ENCODE results near the gene ZNF653.
A peak's percentile ranks its signal among the peaks of the same experiment; 100 is the strongest.

The ZNF653 gene

DNA sequence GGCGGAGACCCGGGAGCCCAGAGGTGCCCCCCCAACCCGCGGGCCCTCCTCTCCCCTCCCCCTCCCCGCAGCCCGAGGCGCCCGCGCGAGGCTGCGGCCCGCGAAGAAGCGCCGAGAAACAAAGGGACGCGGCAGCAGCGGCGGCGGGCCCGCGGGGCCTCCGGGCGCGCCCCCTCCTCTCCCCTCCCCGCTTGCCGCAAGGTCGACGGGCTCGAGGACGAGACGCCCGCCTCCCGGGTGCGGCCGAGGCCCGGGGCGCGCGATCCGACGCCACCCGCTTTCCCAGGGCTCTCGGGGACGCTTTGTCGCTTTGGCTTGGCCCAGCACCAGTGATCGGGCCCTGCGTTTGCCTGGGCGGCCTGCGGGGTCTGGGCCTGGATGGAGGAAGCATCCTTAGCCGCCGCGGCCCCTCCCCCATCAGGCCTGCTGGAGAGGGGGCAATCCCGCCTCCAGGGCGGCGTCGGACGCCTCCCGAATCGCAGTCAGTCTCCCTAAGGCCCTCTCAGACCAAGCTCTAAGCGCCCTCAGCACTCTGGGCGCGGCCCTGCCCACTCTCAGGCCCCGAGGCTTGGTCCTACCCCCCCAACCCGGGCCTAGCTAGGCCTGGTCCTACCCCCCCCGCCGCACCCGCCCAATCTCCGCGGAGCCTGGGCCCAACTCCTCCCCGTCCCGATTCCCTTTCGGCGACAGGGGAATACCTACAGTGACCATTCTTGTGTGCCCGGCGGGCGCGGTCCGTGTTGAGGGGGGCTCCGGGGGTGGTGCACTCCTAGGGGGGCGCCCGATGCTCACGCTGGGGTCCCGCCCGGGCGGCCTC lies 25.5 kb downstream of the ZNF653 start:
- DNase-seq (ENCODE audit: low read depth in 1 of 2, low spot score in 1 of 2): no peak
- TF ChIP-seq REST (IDR thresholded peaks at IDR 0.05; ENCODE audit: insufficient replicate concordance, low read depth) (no peak), SPI1 (IDR thresholded peaks at IDR 0.05; ENCODE audit: borderline replicate concordance, low read depth) (no peak), GABPA (IDR thresholded peaks at IDR 0.05; ENCODE audit: low read depth) (no peak), POLR2AphosphoS5 (IDR thresholded peaks at IDR 0.05; ENCODE audit: low read depth) (no peak)
- TF ChIP-seq, protein P1, sequence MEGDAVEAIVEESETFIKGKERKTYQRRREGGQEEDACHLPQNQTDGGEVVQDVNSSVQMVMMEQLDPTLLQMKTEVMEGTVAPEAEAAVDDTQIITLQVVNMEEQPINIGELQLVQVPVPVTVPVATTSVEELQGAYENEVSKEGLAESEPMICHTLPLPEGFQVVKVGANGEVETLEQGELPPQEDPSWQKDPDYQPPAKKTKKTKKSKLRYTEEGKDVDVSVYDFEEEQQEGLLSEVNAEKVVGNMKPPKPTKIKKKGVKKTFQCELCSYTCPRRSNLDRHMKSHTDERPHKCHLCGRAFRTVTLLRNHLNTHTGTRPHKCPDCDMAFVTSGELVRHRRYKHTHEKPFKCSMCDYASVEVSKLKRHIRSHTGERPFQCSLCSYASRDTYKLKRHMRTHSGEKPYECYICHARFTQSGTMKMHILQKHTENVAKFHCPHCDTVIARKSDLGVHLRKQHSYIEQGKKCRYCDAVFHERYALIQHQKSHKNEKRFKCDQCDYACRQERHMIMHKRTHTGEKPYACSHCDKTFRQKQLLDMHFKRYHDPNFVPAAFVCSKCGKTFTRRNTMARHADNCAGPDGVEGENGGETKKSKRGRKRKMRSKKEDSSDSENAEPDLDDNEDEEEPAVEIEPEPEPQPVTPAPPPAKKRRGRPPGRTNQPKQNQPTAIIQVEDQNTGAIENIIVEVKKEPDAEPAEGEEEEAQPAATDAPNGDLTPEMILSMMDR (IDR thresholded peaks at IDR 0.05; ENCODE audit: insufficient read depth, low read length): no peak
- H3K27ac ChIP-seq (replicated peaks): no peak overlapping the region
- no peak overlapping the region for H3K4me3 ChIP-seq (replicated peaks; ENCODE audit: insufficient read depth, low read length)
- peaks cover 41% of the 10 kb centered on the region for H3K27me3 ChIP-seq (ENCODE audit: insufficient read depth, poor library complexity, severe bottlenecking)

GRCh38 chr19:11479090-11479897 lies 26.3 kb downstream of the ZNF653 start:
- Histone ChIP-seq H3K27me3 (ENCODE audit: insufficient read depth, poor library complexity, severe bottlenecking) (peaks cover 41% of the 10 kb centered on the region), H3K4me3 (replicated peaks; ENCODE audit: insufficient read depth, low read length) (no peak overlapping the region), H3K27ac (replicated peaks) (no peak overlapping the region)
- no peak for DNase-seq (ENCODE audit: low read depth in 1 of 2, low spot score in 1 of 2)
- TF ChIP-seq POLR2AphosphoS5 (IDR thresholded peaks at IDR 0.05; ENCODE audit: low read depth) (no peak), SPI1 (IDR thresholded peaks at IDR 0.05; ENCODE audit: borderline replicate concordance, low read depth) (no peak), GABPA (IDR thresholded peaks at IDR 0.05; ENCODE audit: low read depth) (no peak), REST (IDR thresholded peaks at IDR 0.05; ENCODE audit: insufficient replicate concordance, low read depth) (peak; percentile 89)
- TF ChIP-seq, protein P1 (IDR thresholded peaks at IDR 0.05; ENCODE audit: insufficient read depth, low read length): no peak

- Histone ChIP-seq H3K27me3 (ENCODE audit: insufficient read depth, poor library complexity, severe bottlenecking) (peaks cover 41% of the 10 kb centered on the region), H3K27ac (replicated peaks) (no peak overlapping the region), H3K4me3 (replicated peaks; ENCODE audit: insufficient read depth, low read length) (no peak overlapping the region)
- DNase-seq (ENCODE audit: low read depth in 1 of 2, low spot score in 1 of 2): no peak
- peak; percentile 43; the same call in 1 of the 2 replicates for TF ChIP-seq SPI1 (IDR thresholded peaks at IDR 0.05; ENCODE audit: borderline replicate concordance, low read depth)
- TF ChIP-seq REST (IDR thresholded peaks at IDR 0.05; ENCODE audit: insufficient replicate concordance, low read depth): no peak
These were observed 27.2 kb downstream of the ZNF653 start for GRCh38 chr19:11478167-11479089.
